WI38 (cell line): ENCODE results near the gene EHBP1.

Source experiments
- H3K4me3 ChIP-seq: 2 replicates; pipeline ENCODE4 v1.5.1; 2011; ENCODE audit warnings: low read depth, mild to moderate bottlenecking, control low read depth, low read length
- TF ChIP-seq, protein P1 (sequence below): IDR thresholded peaks from 2 replicates; pipeline ENCODE4 v1.5.1; 2012; ENCODE audit warnings: low read depth, mild to moderate bottlenecking, control low read depth, low read length

The EHBP1 gene

GRCh38 chr2:63086687-63087086, 381.2 kb downstream of the EHBP1 start:
- no peak overlapping the region for H3K4me3 ChIP-seq
- TF ChIP-seq, protein P1, sequence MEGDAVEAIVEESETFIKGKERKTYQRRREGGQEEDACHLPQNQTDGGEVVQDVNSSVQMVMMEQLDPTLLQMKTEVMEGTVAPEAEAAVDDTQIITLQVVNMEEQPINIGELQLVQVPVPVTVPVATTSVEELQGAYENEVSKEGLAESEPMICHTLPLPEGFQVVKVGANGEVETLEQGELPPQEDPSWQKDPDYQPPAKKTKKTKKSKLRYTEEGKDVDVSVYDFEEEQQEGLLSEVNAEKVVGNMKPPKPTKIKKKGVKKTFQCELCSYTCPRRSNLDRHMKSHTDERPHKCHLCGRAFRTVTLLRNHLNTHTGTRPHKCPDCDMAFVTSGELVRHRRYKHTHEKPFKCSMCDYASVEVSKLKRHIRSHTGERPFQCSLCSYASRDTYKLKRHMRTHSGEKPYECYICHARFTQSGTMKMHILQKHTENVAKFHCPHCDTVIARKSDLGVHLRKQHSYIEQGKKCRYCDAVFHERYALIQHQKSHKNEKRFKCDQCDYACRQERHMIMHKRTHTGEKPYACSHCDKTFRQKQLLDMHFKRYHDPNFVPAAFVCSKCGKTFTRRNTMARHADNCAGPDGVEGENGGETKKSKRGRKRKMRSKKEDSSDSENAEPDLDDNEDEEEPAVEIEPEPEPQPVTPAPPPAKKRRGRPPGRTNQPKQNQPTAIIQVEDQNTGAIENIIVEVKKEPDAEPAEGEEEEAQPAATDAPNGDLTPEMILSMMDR: no peak

GRCh38 chr2:63092401-63092800, 386.9 kb downstream of the EHBP1 start:
- TF ChIP-seq, protein P1: no peak
- no peak overlapping the region for H3K4me3 ChIP-seq

- H3K4me3 ChIP-seq: no peak overlapping the region
- TF ChIP-seq, protein P1: no peak
Observed at GRCh38 chr2:63092857-63093256, 387.3 kb downstream of the EHBP1 start.

- H3K4me3 ChIP-seq: no peak overlapping the region
- TF ChIP-seq, protein P1: no peak
Observed at GRCh38 chr2:63093502-63093901, 388.0 kb downstream of the EHBP1 start.
